HL-60/S4 (cell line): ENCODE results near the gene OR7C1.
"Not testable (repeated sequence)": the region's sequence is repeated elsewhere in the genome, so short reads cannot be mapped to it uniquely, and the experiment has no call there.

Source experiments
- in situ Hi-C: fragments of 300-500 bp; cut with MboI; formaldehyde crosslinking; loops from 2 replicates; pipeline ENCODE4 v1.14.3; 2022; ENCODE audit warnings: low sequenced_read_pairs

Gene OR7C1

GRCh38 chr19:14835011-14835410, at the start of gene OR7C1, which contains the start of gene OR7A5:
Gene OR7C1 (minus strand): TSS chr19:14835185. CDS start chr19:14800136, 35,049 bp downstream.
Gene OR7A5 (minus strand): TSS chr19:14835185. CDS start chr19:14828241, 6,944 bp downstream.
- in situ Hi-C loops, result no loop called here

GRCh38 chr19:14871619-14872230, 36.7 kb upstream of the OR7C1 start:
- in situ Hi-C loops, result no loop called here

- in situ Hi-C loops, result no loop called here
Measured at GRCh38 chr19:14868497-14868896, 33.5 kb upstream of the OR7C1 start.

- in situ Hi-C loops, result no loop called here
Measured at GRCh38 chr19:14848822-14849221, 13.8 kb upstream of the OR7C1 start, which contains the start of gene OR7A10. Gene OR7A10 (minus strand): TSS chr19:14848922. CDS start chr19:14841877, 7,045 bp downstream.

GRCh38 chr19:14843578-14843977, 8.6 kb upstream of the OR7C1 start:
- in situ Hi-C loops, result no loop called here

GRCh38 chr19:14843169-14843568, 8.2 kb upstream of the OR7C1 start:
- in situ Hi-C loops, result no loop called here

- in situ Hi-C loops, result no loop called here
Measured at GRCh38 chr19:14840206-14840605, 5.2 kb upstream of the OR7C1 start.

- in situ Hi-C loops, result no loop called here
Measured at GRCh38 chr19:14837391-14837790, 2.4 kb upstream of the OR7C1 start.

- in situ Hi-C loops, result no loop called here
Measured at GRCh38 chr19:14830702-14831101, 4.3 kb downstream of the OR7C1 start.

- in situ Hi-C loops, result no loop called here
Measured at GRCh38 chr19:14826006-14826405, 9.0 kb downstream of the OR7C1 start.

- in situ Hi-C loops, result no loop called here
Measured at GRCh38 chr19:14821937-14822336, 13.0 kb downstream of the OR7C1 start.

GRCh38 chr19:14818588-14818987, 16.4 kb downstream of the OR7C1 start:
- in situ Hi-C loops, result no loop called here

GRCh38 chr19:14817052-14817451, 17.9 kb downstream of the OR7C1 start:
- in situ Hi-C loops, result no loop called here

- in situ Hi-C loops, result no loop called here
Measured at GRCh38 chr19:14814982-14815652, 19.9 kb downstream of the OR7C1 start.

GRCh38 chr19:14809272-14810057, 25.5 kb downstream of the OR7C1 start:
- in situ Hi-C loops, result no loop called here

- in situ Hi-C loops, result no loop called here
Measured at GRCh38 chr19:14804765-14805164, 30.2 kb downstream of the OR7C1 start.

- in situ Hi-C loops, result no loop called here
Measured at GRCh38 chr19:14798760-14799159, 36.2 kb downstream of the OR7C1 start.

GRCh38 chr19:14796021-14796420, 39.0 kb downstream of the OR7C1 start:
- in situ Hi-C loops, result no loop called here

GRCh38 chr19:14795078-14795721, 39.8 kb downstream of the OR7C1 start:
- in situ Hi-C loops, result no loop called here

- in situ Hi-C loops, result not testable (repeated sequence)
Measured at GRCh38 chr19:14792250-14792649, 42.7 kb downstream of the OR7C1 start.

GRCh38 chr19:14786421-14786851, 48.5 kb downstream of the OR7C1 start:
- in situ Hi-C loops, result no loop called here
